Prostate gland (tissue), 2 donors: ENCODE measurements around the gene LRRC1.

ENCODE experiments used
- CTCF ChIP-seq, 4 experiments: fragments of 200-600 bp in 2 of 4; fragments of 450-650 bp in 2 of 4; sonication (generic) in 2 of 4; IDR thresholded peaks; 1 replicate in 3 of 4; 2 replicates in 1 of 4; pipeline ENCODE4 v1.5.1; 2016 to 2019; ENCODE audit warnings: antibody characterized with exemption in 4 of 4, mild to moderate bottlenecking in 2 of 4, moderate library complexity in 2 of 4
- POLR2AphosphoS5 ChIP-seq: sonication (generic); formaldehyde crosslinking; IDR thresholded peaks from one replicate; pipeline ENCODE4 v1.6.1; 2017; ENCODE audit warnings: antibody characterized with exemption

DNA sequence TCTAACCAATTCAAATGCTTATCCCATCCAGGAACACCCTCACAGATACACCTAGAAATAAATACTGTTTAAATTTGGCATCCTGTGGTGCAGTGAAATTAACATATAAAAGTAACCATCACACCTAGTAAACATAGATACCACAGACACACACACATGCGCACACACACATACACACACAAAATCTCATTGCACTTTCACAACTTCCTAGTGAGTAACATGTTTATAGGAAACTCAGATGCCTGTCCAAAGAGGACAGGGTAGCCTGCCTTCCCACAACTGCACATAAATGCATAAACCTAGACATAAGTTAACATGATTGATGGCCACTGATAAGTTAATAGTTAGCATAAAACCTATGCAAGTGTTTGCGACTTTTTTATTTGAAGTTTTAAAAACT lies 56.8 kb downstream of the LRRC1 start:
- no peak for TF ChIP-seq CTCF (IDR thresholded peaks at IDR 0.05)
- TF ChIP-seq POLR2AphosphoS5: no peak
